ENCODE results near the gene LBX2. TPM values are rescaled to one million over a fixed set of nuclear protein-coding genes. Genes with fewer than 3 reads are reported as not detected.

Gene LBX2
- total RNA-seq, 1 donor, result 5.4 TPM

GRCh38 chr2:74504591-74504990, 5.2 kb upstream of the LBX2 start:
- Histone ChIP-seq H3K4me2 (ENCODE audit: insufficient read depth, low read length) (peak overlapping the region; percentile 91), H4K20me1 (ENCODE audit: insufficient read depth, low read length) (no peaks in the 10 kb centered on the region), H2AFZ (ENCODE audit: low read length) (no peak overlapping the region), H3K4me3 (ENCODE audit: insufficient read depth, low read length) (peak overlapping the region; percentile 80), H3K4me1 (ENCODE audit: insufficient read depth, low read length) (peaks cover 54% of the 10 kb centered on the region), H3K9me3 (ENCODE audit: low read depth, low read length) (no peaks in the 10 kb centered on the region), H3K27me3 (ENCODE audit: insufficient read depth, low read length) (no peaks in the 10 kb centered on the region), H3K79me2 (ENCODE audit: insufficient read depth, low read length) (peaks cover 41% of the 10 kb centered on the region), H3K27ac (ENCODE audit: low read depth, low read length) (peak overlapping the region; percentile 81), H3K36me3 (ENCODE audit: insufficient read depth, low read length) (peaks cover 14% of the 10 kb centered on the region)
- DNase-seq (ENCODE audit: insufficient read length, low spot score, missing footprints), result peak; percentile 87
- no peak for TF ChIP-seq CTCF (IDR thresholded peaks at IDR 0.05; ENCODE audit: extremely low read depth, low read depth, low read length)

- H3K4me3 ChIP-seq (ENCODE audit: insufficient read depth, low read length), result peak overlapping the region; percentile 80
- peak overlapping the region; percentile 91 for H3K4me2 ChIP-seq (ENCODE audit: insufficient read depth, low read length)
- no peaks in the 10 kb centered on the region for H3K9me3 ChIP-seq (ENCODE audit: low read depth, low read length)
- H3K79me2 ChIP-seq (ENCODE audit: insufficient read depth, low read length), result peaks cover 41% of the 10 kb centered on the region
- DNase-seq (ENCODE audit: insufficient read length, low spot score, missing footprints), result peak; percentile 86
- H3K4me1 ChIP-seq (ENCODE audit: insufficient read depth, low read length), result peaks cover 54% of the 10 kb centered on the region
- H2AFZ ChIP-seq (ENCODE audit: low read length), result peak overlapping the region; percentile 82
- no peak for TF ChIP-seq CTCF (IDR thresholded peaks at IDR 0.05; ENCODE audit: extremely low read depth, low read depth, low read length)
- peak overlapping the region; percentile 81 for H3K27ac ChIP-seq (ENCODE audit: low read depth, low read length)
- no peaks in the 10 kb centered on the region for H3K27me3 ChIP-seq (ENCODE audit: insufficient read depth, low read length)
- peaks cover 14% of the 10 kb centered on the region for H3K36me3 ChIP-seq (ENCODE audit: insufficient read depth, low read length)
- H4K20me1 ChIP-seq (ENCODE audit: insufficient read depth, low read length), result no peaks in the 10 kb centered on the region
Measured at GRCh38 chr2:74503506-74504475, 4.4 kb upstream of the LBX2 start.

GRCh38 chr2:74502720-74503505, 3.5 kb upstream of the LBX2 start:
- DNase-seq (ENCODE audit: insufficient read length, low spot score, missing footprints), result peak; percentile 99
- Histone ChIP-seq H3K9me3 (ENCODE audit: low read depth, low read length) (no peaks in the 10 kb centered on the region), H3K27me3 (ENCODE audit: insufficient read depth, low read length) (no peaks in the 10 kb centered on the region), H3K4me1 (ENCODE audit: insufficient read depth, low read length) (peaks cover 53% of the 10 kb centered on the region), H4K20me1 (ENCODE audit: insufficient read depth, low read length) (no peaks in the 10 kb centered on the region), H3K36me3 (ENCODE audit: insufficient read depth, low read length) (peaks cover 14% of the 10 kb centered on the region), H3K4me3 (ENCODE audit: insufficient read depth, low read length) (peak overlapping the region; percentile 80), H3K79me2 (ENCODE audit: insufficient read depth, low read length) (peaks cover 41% of the 10 kb centered on the region), H3K4me2 (ENCODE audit: insufficient read depth, low read length) (peak overlapping the region; percentile 91), H3K27ac (ENCODE audit: low read depth, low read length) (peak overlapping the region; percentile 81), H2AFZ (ENCODE audit: low read length) (peak overlapping the region; percentile 82)
- peak; percentile 16 for TF ChIP-seq CTCF (IDR thresholded peaks at IDR 0.05; ENCODE audit: extremely low read depth, low read depth, low read length)

Measured in osteoblast (primary cell).